Upper lobe of right lung (tissue), 1 donor: Measurements from ENCODE around the gene DDX19B. TPM values are rescaled to one million over a fixed set of nuclear protein-coding genes. Genes with fewer than 3 reads are reported as not detected.

Experiments used
- ATAC-seq: fragments of 200-7000 bp; cut with Tn5 transposase; one replicate; pipeline ENCODE4 v1.9.1; 2020; ENCODE audit warnings: mild to moderate bottlenecking, moderate library complexity
- DNase-seq: peaks from one replicate; pipeline ENCODE4 v3.0.0-alpha.2; 2020
- H3K27ac ChIP-seq: fragments of 200-600 bp; one replicate; pipeline ENCODE4 v1.8.0; 2022
- H3K27me3 ChIP-seq: fragments of 200-600 bp; one replicate; pipeline ENCODE4 v1.8.0; 2022; ENCODE audit warnings: mild to moderate bottlenecking
- H3K36me3 ChIP-seq: fragments of 200-600 bp; one replicate; pipeline ENCODE4 v1.8.0; 2022
- H3K4me1 ChIP-seq: fragments of 200-600 bp; one replicate; pipeline ENCODE4 v1.8.0; 2022
- H3K4me3 ChIP-seq: fragments of 200-600 bp; one replicate; pipeline ENCODE4 v1.8.0; 2022; ENCODE audit warnings: mild to moderate bottlenecking
- H3K9me3 ChIP-seq: fragments of 200-600 bp; one replicate; pipeline ENCODE4 v1.8.0; 2022
- intact Hi-C: fragments of 100-400 bp; cut with DNase I; formaldehyde crosslinking; loops from one replicate; pipeline ENCODE4 v1.11.0; 2022
- total RNA-seq: library from RNA; stranded (reverse); fragmentation: NEBNext Ultra II Directional; extraction: Animal tissue kit (Norgen Biotek cat#: 25700); gene quantifications from one replicate; pipeline ENCODE4 v1.2.1, GENCODE V29; 2021
- TF ChIP-seq, protein P1 (sequence below): fragments of 200-600 bp; IDR thresholded peaks from one replicate; pipeline ENCODE4 v1.8.0; 2022; ENCODE audit warnings: antibody characterized with exemption
- donor health status: DM: no; HTN: yes; CAD: no; lungs with severe emphysema.

The DDX19B gene
- total RNA-seq, 1 donor from 2014 or later: 27.6 TPM

DNA sequence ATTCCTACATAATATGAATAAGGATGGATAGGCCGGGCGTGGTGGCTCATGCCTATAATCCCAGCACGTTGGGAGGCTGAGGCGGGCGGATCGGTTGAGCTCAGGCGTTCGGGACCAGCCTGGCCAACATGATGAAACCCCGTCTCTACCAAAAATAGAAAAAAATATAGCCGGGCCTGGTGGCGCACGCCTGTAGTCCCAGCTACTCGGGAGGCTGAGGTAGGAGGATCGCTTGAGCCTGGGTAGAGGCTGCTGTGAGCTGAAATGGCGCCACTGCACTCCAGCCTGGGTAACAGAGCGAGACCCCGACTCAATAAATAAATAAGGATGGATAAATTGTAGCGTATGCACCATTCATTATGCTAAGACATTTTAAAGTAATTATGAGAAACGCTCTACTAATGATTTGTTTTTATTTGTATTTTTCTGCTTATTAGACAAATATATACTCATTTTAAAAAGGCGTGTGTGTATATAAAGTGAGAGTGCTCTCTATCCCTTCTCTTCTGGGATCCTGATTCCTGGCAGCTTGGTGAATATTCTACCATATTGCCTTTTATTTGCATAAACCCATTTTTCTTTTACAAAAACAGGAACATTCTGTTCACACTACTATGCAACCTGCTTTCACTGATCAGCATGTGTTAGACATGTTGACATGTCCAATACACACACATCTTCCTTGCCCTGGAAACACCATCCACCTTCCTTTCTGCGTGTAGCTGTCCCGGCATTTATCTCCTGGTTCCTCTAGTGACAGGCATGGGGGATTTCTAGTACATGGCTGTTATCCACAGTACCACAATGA, 74.1 kb downstream of the DDX19B start:
- TF ChIP-seq, protein P1, sequence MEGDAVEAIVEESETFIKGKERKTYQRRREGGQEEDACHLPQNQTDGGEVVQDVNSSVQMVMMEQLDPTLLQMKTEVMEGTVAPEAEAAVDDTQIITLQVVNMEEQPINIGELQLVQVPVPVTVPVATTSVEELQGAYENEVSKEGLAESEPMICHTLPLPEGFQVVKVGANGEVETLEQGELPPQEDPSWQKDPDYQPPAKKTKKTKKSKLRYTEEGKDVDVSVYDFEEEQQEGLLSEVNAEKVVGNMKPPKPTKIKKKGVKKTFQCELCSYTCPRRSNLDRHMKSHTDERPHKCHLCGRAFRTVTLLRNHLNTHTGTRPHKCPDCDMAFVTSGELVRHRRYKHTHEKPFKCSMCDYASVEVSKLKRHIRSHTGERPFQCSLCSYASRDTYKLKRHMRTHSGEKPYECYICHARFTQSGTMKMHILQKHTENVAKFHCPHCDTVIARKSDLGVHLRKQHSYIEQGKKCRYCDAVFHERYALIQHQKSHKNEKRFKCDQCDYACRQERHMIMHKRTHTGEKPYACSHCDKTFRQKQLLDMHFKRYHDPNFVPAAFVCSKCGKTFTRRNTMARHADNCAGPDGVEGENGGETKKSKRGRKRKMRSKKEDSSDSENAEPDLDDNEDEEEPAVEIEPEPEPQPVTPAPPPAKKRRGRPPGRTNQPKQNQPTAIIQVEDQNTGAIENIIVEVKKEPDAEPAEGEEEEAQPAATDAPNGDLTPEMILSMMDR: no peak
- peaks cover 76% of the 10 kb centered on the region for H3K36me3 ChIP-seq
- no peak for ATAC-seq

DNA sequence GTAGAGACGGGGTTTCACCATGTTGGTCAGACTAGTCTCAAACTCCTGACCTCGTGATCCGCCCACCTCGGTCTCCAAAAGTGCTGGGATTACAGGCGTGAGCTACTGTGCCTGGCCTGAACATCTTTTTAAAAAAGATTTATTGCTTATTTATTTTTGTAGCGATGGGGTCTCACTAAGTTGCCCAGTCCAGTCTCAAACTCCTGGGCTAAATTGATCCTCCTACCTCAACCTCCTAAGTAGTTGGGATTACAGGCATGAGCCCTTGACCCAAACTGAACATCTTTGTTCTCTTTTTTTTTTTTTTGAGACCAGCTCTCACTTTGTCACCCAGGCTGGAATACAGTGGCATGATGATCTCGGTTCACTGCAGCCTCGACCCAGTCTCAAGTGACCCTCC, 75.2 kb downstream of the DDX19B start:
- Histone ChIP-seq H3K36me3 (peaks cover 65% of the 10 kb centered on the region), H3K27ac (no peak overlapping the region), H3K4me1 (no peaks in the 10 kb centered on the region), H3K9me3 (no peaks in the 10 kb centered on the region), H3K27me3 (no peaks in the 10 kb centered on the region), H3K4me3 (no peak overlapping the region)
- ATAC-seq: no peak
- intact Hi-C loops: no loop called here
- TF ChIP-seq, protein P1: no peak
- no peak for DNase-seq

More for the DNA sequence above, 74.1 kb downstream of the DDX19B start:
- no peak for DNase-seq
- H3K9me3 ChIP-seq: no peaks in the 10 kb centered on the region
- no peak overlapping the region for H3K27ac ChIP-seq
- intact Hi-C loops: no loop called here
- H3K4me3 ChIP-seq: no peak overlapping the region
- no peaks in the 10 kb centered on the region for H3K4me1 ChIP-seq
- H3K27me3 ChIP-seq: no peaks in the 10 kb centered on the region

DNA sequence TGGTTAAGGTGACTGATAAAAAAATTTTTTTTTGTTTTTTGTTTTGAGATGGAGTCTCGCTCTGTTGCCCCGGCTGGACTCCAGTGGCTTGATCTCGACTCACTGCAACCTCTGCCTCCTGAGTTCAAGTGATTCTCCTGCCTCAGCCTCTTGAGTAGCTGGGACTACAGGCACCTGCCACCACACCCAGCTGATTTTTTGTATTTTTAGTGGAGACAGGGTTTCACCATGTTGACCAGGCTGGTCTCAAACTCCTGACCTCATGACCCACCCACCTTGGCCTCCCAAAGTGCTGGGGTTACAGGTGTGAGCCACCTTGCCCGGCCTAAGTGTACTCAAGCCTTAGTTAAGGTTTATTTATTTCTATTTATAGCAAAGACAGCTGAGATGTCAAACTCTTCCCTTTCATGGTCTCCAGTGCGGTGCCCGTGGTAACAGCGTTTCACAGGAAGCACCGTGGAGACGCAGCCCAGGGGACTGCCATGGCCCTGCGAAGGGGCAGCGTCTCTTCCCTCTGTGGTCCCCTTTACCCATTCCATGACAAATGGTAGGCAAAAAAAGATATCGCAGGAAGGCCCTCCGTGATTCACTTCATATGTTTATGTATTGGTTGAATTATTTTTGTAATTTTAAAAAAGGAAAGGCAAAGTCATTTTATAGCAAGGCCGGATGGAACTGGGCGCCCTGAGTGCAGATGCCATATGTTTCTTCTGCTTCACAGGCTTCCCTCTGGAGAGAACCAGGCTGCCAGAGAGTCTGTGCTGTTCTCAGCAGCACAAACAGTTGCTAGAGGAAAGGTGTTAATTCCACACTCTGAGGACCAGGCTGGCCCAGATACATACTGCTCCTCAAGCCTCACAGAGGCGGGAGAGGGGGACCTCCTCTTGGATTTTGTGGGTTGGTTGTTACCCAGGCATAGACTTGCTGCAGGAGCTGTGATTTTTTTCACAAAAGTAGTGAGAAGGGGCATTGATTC, 76.9 kb downstream of the DDX19B start:
- Histone ChIP-seq H3K4me3 (no peak overlapping the region), H3K9me3 (no peaks in the 10 kb centered on the region), H3K4me1 (peaks cover 13% of the 10 kb centered on the region), H3K36me3 (peaks cover 48% of the 10 kb centered on the region), H3K27me3 (no peaks in the 10 kb centered on the region), H3K27ac (no peak overlapping the region)
- intact Hi-C loops: no loop called here
- DNase-seq: no peak
- ATAC-seq: no peak
- TF ChIP-seq, protein P1: no peak

DNA sequence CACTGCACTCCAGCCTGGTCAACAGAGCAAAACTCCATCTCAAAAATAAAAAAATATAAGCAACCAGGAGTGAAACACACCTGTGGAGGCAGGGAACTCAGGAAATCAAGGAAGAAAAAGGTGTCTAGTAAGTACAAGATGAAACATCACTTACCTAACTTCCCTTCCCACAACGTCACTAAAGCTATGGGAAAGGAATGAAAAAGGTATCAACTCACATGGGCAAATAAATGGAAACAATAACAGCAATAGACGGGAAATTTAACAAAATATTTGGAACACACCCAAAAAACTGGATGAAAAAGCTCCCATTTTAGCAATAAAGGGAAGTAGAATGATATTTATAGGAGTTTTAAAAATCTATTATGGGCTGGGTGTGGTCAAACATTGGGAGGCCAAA, 78.8 kb downstream of the DDX19B start:
- Histone ChIP-seq H3K36me3 (peaks cover 32% of the 10 kb centered on the region), H3K27me3 (no peaks in the 10 kb centered on the region), H3K4me3 (no peak overlapping the region), H3K4me1 (peaks cover 18% of the 10 kb centered on the region), H3K9me3 (no peaks in the 10 kb centered on the region), H3K27ac (no peak overlapping the region)
- no peak for ATAC-seq
- DNase-seq: no peak
- TF ChIP-seq, protein P1: no peak
- intact Hi-C loops: no loop called here

DNA sequence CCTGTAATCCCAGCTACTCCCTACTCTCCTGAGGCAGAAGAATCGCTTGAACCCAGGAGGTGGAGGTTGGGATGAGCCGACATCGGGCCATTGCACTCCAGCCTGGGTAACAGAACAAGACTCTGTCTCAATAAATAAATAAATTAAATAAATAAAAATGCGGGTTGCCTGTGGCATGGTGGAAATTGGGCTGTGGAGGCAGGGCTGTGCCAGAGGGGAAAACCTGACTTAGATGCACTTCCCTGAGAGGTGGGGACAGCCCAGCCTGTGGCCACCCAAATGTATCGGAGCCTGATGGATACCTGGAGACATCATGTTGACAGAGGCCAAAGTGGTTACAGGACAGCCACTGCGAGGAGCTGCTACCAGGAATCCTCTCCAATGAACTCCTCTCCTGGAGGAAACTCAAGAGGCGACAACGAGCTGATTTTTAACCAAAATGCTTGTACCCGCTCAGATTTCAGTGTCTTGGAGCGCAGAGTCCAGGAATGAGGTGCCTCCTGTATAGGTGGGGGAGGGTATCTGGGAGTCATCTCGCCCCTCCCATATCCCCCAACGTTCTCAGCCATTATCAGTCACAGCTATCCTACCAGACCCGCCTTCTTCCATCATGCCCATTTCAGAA, 80.0 kb downstream of the DDX19B start:
- ATAC-seq: no peak
- H3K27me3 ChIP-seq: no peaks in the 10 kb centered on the region
- TF ChIP-seq, protein P1: no peak
- peaks cover 21% of the 10 kb centered on the region for H3K36me3 ChIP-seq
- no peak overlapping the region for H3K27ac ChIP-seq
- no peaks in the 10 kb centered on the region for H3K9me3 ChIP-seq
- H3K4me3 ChIP-seq: no peak overlapping the region
- no peak for DNase-seq
- intact Hi-C loops: no loop called here
- H3K4me1 ChIP-seq: peaks cover 18% of the 10 kb centered on the region
